ENCODE measurements around the gene TM9SF1. TPM values are rescaled to one million over a fixed set of nuclear protein-coding genes. Genes with fewer than 3 reads are reported as not detected.

Gene TM9SF1
- total and polyA plus RNA-seq, 10 of the 15 experiments (the other 5 are each of a cell fraction or from before 2014, with no cell fraction given), result 7.2 to 39.2 (median 17.6) TPM

DNA sequence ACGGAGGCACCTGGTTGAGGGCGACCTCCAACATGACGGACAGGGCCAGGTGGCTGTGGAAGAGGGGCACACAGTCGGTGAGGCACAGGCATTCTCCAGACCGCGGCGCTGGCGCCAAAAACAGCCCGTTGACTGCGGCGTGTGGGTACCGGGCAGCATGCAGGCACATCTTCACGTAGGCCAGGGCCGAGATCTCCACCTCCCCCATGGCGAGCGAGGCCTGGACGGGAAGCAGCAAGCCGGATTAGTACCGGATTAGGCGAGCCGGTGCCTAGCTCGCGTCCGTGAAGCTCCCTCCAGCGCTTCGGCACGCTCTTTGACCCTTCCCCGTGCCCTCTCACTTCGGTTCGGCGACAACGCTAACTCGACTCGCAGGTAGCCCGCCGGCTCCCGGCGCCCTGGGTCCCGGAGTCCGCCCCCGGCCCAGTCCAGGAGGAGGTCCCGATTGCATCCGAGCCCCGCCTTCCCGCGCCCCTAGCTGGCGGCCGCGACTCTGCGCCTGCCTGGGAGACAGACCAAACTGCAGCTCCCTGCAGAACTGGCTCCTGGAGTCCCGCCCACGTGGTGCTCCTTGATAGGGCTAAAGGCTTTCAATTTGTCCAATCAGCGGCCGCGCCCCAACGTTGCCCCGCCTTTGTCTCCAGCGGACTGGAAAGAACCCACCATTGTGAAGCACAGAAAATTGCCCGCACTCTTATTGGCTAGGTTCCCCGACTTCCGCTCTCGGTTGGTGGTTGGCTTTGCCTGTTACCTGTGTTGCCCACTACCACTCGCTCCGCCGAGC, 54.0 kb downstream of the TM9SF1 start, which contains the start of gene EMC9 (continued):
- TF ChIP-seq, protein P1, sequence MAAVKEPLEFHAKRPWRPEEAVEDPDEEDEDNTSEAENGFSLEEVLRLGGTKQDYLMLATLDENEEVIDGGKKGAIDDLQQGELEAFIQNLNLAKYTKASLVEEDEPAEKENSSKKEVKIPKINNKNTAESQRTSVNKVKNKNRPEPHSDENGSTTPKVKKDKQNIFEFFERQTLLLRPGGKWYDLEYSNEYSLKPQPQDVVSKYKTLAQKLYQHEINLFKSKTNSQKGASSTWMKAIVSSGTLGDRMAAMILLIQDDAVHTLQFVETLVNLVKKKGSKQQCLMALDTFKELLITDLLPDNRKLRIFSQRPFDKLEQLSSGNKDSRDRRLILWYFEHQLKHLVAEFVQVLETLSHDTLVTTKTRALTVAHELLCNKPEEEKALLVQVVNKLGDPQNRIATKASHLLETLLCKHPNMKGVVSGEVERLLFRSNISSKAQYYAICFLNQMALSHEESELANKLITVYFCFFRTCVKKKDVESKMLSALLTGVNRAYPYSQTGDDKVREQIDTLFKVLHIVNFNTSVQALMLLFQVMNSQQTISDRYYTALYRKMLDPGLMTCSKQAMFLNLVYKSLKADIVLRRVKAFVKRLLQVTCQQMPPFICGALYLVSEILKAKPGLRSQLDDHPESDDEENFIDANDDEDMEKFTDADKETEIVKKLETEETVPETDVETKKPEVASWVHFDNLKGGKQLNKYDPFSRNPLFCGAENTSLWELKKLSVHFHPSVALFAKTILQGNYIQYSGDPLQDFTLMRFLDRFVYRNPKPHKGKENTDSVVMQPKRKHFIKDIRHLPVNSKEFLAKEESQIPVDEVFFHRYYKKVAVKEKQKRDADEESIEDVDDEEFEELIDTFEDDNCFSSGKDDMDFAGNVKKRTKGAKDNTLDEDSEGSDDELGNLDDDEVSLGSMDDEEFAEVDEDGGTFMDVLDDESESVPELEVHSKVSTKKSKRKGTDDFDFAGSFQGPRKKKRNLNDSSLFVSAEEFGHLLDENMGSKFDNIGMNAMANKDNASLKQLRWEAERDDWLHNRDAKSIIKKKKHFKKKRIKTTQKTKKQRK (IDR thresholded peaks at IDR 0.05; ENCODE audit: low read depth, low read length), result peak; percentile 67
- TF ChIP-seq CREM (IDR thresholded peaks at IDR 0.05; ENCODE audit: low read depth) (peak; percentile 47), HDAC2 (IDR thresholded peaks at IDR 0.05) (no peak), CBX5 (IDR thresholded peaks at IDR 0.05; ENCODE audit: low read depth) (0 out of 2 replicates have a peak, but pooled peaks have one; percentile 66), BCL11A (IDR thresholded peaks at IDR 0.05; ENCODE audit: low read depth, low read length) (no peak), PAX8 (IDR thresholded peaks at IDR 0.05) (no peak), BRCA1 (IDR thresholded peaks at IDR 0.05; ENCODE audit: low read depth, low read length) (no peak), ATF7 (IDR thresholded peaks at IDR 0.05; ENCODE audit: low read depth) (no peak), MYC (IDR thresholded peaks at IDR 0.05; ENCODE audit: insufficient read depth, insufficient read length, insufficient replicate concordance, low read length, severe bottlenecking) (peak; percentile 76), SREBF1 (IDR thresholded peaks at IDR 0.05; ENCODE audit: low read length) (no peak), MTA3 (IDR thresholded peaks at IDR 0.05; ENCODE audit: borderline replicate concordance, low read length) (no peak), RB1 (IDR thresholded peaks at IDR 0.05; ENCODE audit: borderline replicate concordance) (peak; percentile 48; the same call in 1 of the 2 replicates), RAD21 (IDR thresholded peaks at IDR 0.05; ENCODE audit: insufficient read depth, low read depth, low read length) (no peak), CEBPB (IDR thresholded peaks at IDR 0.05; ENCODE audit: borderline replicate concordance in 1 of 2, low read depth in 2 of 2, low read length in 2 of 2) (no peak), WRNIP1 (IDR thresholded peaks at IDR 0.05; ENCODE audit: borderline replicate concordance, low read depth, low read length) (no peak), CHD1 (IDR thresholded peaks at IDR 0.05; ENCODE audit: low read depth, low read length) (no peak), TCF7 (IDR thresholded peaks at IDR 0.05; ENCODE audit: borderline replicate concordance) (no peak; the same call in 1 of the 2 replicates), JUNB (IDR thresholded peaks at IDR 0.05) (no peak)
- TF ChIP-seq, protein P2, sequence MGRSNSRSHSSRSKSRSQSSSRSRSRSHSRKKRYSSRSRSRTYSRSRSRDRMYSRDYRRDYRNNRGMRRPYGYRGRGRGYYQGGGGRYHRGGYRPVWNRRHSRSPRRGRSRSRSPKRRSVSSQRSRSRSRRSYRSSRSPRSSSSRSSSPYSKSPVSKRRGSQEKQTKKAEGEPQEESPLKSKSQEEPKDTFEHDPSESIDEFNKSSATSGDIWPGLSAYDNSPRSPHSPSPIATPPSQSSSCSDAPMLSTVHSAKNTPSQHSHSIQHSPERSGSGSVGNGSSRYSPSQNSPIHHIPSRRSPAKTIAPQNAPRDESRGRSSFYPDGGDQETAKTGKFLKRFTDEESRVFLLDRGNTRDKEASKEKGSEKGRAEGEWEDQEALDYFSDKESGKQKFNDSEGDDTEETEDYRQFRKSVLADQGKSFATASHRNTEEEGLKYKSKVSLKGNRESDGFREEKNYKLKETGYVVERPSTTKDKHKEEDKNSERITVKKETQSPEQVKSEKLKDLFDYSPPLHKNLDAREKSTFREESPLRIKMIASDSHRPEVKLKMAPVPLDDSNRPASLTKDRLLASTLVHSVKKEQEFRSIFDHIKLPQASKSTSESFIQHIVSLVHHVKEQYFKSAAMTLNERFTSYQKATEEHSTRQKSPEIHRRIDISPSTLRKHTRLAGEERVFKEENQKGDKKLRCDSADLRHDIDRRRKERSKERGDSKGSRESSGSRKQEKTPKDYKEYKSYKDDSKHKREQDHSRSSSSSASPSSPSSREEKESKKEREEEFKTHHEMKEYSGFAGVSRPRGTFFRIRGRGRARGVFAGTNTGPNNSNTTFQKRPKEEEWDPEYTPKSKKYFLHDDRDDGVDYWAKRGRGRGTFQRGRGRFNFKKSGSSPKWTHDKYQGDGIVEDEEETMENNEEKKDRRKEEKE (IDR thresholded peaks at IDR 0.05), result no peak
- TF ChIP-seq, protein P3, sequence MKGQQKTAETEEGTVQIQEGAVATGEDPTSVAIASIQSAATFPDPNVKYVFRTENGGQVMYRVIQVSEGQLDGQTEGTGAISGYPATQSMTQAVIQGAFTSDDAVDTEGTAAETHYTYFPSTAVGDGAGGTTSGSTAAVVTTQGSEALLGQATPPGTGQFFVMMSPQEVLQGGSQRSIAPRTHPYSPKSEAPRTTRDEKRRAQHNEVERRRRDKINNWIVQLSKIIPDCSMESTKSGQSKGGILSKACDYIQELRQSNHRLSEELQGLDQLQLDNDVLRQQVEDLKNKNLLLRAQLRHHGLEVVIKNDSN (IDR thresholded peaks at IDR 0.05; ENCODE audit: borderline replicate concordance, extremely low read length, insufficient read depth, low read depth, low read length), result peak; percentile 53
- TF ChIP-seq, protein P4, sequence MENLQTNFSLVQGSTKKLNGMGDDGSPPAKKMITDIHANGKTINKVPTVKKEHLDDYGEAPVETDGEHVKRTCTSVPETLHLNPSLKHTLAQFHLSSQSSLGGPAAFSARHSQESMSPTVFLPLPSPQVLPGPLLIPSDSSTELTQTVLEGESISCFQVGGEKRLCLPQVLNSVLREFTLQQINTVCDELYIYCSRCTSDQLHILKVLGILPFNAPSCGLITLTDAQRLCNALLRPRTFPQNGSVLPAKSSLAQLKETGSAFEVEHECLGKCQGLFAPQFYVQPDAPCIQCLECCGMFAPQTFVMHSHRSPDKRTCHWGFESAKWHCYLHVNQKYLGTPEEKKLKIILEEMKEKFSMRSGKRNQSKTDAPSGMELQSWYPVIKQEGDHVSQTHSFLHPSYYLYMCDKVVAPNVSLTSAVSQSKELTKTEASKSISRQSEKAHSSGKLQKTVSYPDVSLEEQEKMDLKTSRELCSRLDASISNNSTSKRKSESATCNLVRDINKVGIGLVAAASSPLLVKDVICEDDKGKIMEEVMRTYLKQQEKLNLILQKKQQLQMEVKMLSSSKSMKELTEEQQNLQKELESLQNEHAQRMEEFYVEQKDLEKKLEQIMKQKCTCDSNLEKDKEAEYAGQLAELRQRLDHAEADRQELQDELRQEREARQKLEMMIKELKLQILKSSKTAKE (IDR thresholded peaks at IDR 0.05; ENCODE audit: low read depth, poor library complexity, severe bottlenecking), result peak; percentile 79

Measured in GM12878 (cell line).